NT2/D1 (cell line): ENCODE measurements around the gene SLC24A4.

Source experiments
- SUZ12 ChIP-seq: IDR thresholded peaks from 2 replicates; pipeline ENCODE4 v1.6.1; 2011; ENCODE audit not compliant: insufficient read length, insufficient read depth; ENCODE audit errors: extremely low read depth
- ZNF274 ChIP-seq: IDR thresholded peaks from 2 replicates; pipeline ENCODE4 v1.6.1; 2011; ENCODE audit warnings: mild to moderate bottlenecking, low read depth, low read length

GRCh38 chr14:92389598-92390158 lies 66.7 kb downstream of the SLC24A4 start:
- TF ChIP-seq SUZ12 (no peak), ZNF274 (no peak)
